CD4-positive, alpha-beta T cell treated with Interleukin-15 for 1 hour (primary cell): Measurements from ENCODE around the gene PDE4D.

Source experiments
- DNase-seq: peaks from one replicate; pipeline ENCODE4 v3.0.0-alpha.2; 2020

Gene PDE4D

DNA sequence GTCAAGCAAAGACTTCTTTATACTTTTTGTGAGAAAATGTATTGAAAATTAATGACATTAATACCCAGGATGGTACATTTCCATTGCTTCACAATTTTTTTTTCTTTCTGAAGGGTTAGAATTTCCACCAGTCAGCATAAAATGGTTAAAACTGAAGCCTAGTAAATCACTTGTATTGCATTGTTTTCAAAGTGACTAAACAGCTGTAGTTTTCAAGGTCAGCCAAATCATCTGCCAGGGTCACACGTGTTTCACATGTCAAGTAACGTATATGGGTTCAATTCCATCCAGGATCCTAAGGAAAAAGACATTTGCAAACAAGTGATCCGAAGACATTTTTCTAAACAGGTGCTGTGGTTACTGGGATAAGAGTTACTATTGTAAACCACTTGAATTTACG is 736.5 kb downstream of the PDE4D start:
- DNase-seq: no peak

DNA sequence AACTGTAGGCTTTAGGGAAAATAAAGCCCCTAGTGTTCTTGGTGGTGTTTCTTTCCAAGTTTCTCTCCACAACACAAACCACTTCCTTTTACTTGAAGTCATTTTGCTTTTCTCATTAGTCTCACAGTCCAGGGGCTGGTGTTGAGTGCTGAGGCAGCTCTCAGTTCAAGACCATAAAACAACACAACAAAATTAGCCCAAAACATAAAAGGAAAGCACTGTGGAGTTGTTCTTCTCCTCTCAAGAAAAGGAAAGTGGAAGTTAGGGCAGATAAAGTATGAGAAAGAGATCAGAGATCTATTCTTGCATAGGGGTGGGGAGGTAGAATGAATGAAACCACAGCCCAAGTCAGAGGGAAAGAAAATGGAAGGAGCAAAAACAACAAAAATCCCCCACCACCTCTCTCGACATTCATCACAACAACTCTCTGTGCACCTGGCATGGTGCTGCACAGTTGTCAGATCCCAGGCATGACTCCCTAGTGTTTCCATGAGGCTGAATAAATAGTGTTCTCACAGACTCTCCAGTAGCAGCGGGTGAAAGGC is 740.8 kb downstream of the PDE4D start:
- DNase-seq: no peak

DNA sequence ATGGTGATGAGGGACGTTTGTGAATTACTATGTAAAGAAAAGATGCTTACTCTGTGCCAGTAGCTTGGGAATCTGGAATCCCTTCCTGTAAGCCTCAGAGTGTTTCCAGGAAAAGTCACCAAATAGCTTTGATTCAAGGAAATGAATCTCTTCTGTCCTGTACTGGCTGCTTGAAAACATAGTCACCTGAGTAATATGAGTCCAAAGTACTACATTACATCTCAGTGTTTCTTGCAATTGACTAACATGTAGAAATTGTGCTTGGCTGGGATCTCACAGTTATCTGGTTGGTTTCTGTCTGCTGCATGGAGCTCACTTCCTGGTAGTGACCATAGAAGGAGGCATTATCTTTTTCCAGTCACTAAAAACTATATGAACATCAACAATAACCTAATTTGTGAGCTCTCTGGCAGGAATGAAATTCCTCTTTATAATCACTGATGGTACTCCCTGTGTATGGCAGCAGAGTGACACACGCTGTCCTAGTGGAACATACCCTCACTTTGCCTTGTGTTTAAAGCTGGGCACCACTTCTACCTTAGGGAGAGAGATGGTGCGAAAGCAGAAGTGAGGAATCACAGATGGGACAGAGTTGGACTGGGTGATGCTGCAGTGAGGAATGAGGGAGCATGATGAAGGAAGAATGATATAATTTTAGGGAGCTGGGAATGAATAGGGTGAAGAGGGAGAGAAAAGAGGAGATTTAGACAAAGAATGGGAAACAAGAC is 742.2 kb downstream of the PDE4D start:
- no peak for DNase-seq

DNA sequence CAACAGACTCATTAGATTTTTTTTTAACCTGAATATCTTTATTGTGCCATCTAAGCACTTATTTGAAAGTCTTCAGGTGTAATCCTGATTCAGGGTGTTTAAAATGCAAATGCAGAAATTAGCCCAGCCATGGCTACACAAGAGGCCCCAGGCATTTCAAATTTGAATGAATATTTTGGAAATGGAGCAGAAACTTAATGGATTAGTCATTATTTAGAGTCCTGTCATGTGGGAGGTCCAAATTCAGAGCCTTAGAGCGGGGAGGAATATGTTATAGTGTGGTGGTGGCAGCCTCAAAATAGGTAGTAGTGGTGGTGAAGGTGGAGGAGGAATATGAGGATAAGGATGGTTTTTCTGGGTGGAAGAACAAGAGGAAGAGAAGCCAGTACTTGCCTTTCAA is 743.7 kb downstream of the PDE4D start:
- DNase-seq: no peak

DNA sequence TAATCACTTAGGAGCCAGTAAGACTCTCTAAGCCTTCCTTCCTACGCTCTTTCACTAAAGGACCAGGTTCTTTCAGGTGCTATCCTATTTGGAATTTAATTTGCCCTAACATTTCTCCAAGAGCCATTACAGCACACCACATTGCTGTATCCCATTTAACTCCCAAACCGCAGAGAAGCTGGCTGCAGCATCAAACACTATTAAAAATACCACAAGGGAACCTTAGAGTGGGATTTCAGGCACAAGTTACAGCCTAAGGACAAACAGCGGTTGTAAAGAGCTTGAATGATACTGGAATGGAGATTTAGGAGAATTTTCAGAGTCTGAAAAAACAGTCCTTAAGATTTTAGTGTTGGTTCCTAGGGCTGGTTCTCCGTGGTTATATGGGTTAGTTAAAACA is 744.3 kb downstream of the PDE4D start:
- DNase-seq: no peak

DNA sequence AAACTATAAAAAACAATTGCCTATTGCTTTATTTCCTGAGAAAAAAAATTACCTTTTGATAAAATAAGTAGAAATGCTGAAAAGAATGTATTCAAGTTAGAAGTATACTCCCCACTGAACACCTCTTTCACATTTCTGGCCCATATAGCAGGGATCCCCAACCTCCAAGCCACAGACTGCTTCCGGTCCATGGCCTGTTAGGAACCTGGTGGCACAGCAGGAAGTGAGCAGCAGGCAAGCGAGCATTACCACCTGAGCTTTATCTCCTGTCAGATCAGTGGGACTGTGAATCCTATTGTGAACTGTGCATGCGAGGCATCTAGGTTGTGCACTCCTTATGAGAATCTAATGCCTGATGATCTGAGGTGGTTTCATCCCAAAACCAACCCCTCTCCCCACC is 746.8 kb downstream of the PDE4D start:
- DNase-seq: no peak

DNA sequence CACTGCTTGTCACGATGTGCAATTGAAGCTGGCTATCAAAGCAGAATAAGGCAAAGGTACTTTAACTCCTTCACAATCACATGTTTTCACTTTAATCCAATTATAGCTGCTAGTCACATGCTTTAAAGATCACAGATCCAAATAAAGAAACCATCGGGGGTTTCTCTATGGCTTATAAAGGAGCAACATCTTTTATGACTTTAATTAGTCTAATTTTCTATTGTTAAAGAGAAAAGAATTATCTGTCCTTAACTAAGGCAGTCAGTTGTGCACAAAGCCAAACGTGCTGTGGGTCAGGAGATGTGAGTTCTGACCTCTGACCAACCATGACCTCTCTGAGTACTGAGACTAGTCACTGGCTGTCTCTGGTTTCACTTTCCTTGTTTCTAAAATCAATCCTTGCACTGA is 749.6 kb downstream of the PDE4D start:
- DNase-seq: no peak

DNA sequence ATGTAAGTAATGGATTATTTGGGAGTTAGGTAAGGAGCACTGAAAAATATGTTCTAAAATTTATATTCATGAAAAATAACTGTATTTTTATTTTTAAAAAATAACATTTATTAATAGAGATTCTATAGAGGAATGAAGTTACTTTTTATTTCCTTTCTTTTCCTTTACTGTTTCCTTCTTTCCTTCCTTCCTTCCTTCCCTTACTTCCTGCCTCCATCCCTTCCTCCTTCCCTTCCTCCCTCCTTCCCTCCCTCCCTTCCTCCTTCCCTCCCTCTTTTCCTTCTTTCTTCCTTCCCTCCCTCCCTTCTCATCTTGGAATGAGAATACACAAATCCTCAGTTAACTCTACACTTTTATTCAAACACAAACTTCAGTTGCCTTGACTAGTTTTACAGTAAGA is 750.6 kb downstream of the PDE4D start:
- no peak for DNase-seq

DNA sequence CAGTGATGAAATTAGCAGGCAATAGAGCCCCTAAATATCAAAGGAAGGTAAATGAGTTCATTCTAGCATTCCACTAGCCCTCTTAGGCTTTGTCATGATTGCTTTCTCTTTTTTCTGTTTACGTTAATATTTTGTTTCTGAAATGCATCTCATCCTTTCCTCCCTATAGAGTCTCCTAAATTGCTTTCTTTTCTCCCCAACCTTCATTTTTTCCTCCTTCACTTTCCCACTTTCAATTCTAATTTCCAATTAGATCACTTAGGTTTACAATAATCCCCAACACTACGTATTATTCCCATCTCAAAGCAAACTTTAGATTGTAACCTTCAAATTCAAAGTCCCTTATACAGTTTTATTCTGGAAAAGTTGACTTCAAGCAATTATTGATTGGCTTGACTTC is 751.4 kb downstream of the PDE4D start:
- no peak for DNase-seq

DNA sequence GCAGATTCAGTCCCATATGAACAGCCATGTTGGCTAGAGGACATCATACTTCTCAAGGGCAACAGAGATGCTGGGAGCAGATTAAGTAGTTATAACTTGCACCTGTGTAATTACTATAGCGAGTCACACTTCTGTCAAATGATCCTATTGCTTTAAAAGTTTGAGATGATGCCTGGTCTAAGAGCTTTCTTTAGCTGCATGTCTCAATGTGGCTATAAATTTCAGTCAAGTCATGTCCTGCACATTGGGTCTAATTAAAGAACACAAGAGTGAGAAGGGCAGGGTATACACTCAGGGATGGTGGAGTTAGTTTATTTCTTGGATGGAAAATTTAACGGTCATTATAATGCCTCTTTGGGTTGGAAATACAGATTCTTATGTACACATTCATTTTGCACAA is 753.4 kb downstream of the PDE4D start:
- no peak for DNase-seq

DNA sequence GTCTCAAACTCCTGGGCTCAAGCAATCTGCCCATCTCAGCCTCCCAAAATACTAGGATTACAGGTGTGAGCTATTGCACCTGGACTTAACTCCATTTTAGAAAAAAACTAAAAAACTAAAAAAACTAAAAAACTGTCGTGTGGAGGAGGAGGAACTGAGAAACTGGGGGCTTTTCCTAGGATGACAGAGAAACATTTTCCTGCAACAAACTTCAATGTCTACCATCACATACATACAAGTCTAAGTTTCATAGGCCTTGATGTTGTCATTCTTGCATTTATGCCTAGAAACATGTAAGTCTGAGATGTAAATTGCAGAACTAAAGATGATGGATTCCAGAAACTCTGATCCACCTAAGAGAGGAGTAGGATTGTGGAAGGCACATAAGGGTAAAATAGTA is 753.8 kb downstream of the PDE4D start:
- no peak for DNase-seq

DNA sequence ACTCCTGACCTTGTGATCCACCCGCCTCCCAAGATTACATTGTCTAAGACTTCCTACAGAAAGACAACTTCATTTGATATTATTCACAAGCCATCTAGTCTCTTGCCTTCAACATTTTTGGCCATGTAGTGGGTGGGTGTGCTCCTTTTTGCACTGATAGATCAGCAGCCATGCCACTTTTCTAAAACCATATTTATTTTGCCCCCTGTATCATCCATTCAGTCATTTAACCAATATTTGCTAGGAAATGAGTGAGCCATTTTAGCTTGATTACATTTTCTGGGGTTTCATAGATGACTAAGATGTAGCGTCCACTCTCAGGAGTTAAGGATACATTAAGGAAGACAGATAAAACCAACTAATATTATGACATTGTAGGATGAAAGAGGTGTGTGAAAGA is 755.0 kb downstream of the PDE4D start:
- DNase-seq: no peak

DNA sequence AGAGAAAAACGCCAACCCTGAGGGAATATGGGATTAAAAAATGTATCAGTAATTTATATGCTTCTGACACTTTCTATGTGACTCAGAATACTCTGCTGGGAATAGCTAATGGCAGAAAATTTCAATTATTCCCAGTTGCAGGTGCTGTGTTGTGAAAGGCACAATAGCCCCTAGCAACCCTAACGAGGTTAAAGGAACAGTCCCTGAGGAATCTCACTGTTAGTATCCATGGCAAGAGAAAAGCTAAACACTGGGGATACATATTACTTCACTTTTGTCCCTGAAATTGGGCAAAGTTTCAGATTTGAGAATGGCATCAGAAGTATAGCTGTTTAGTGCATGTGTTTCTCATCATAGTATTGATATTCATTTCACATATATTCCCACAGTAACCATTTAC is 755.7 kb downstream of the PDE4D start:
- DNase-seq: no peak

DNA sequence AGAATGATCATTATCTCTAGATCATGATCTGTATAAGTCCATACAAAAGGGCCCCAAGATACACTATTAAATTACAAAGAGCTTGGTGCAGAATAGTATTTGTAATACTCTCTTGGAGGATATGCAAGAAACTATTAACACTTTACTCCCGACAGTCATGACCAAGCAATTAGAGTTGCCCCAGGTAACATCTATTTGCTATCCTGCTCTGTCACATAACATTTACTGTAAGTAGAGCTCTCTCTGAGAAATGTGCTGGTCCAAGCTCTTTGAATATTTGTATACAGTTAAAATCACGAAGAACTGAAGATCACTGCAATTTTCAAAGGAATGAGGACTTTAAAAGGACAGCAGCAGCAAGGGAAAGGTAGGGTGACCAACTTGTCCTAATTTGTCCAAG is 757.0 kb downstream of the PDE4D start:
- no peak for DNase-seq

DNA sequence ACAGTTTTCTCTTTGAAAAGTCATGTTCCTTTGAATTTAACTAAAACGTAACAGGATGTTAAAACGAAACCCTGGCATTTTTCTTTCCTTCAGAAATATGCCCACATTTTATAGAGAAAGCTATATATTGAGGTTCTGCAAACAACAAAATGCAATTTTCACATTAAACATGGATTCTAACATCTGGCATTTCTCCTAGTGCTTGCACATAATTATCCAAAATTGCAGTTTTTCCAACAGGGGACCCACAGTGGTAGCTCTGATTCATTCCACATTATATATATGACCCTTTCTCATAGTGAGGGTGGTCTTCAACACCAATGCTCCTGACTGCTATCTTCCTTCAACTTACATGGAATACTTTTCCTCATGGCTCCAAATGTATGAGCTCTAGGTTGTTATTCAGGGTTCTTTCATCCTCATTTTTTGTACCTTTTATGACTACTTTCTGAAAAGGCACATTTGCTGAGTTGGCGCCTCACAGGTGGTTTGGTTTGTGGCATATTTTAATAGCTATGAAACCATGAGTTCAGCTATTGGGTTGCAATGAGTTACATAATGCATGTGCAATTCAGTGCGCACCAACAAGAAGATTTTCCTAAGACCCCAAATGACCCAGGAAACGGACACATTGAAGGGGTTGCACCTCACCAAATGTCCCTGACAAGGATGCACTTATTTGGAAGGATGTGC is 758.9 kb downstream of the PDE4D start:
- DNase-seq: no peak

DNA sequence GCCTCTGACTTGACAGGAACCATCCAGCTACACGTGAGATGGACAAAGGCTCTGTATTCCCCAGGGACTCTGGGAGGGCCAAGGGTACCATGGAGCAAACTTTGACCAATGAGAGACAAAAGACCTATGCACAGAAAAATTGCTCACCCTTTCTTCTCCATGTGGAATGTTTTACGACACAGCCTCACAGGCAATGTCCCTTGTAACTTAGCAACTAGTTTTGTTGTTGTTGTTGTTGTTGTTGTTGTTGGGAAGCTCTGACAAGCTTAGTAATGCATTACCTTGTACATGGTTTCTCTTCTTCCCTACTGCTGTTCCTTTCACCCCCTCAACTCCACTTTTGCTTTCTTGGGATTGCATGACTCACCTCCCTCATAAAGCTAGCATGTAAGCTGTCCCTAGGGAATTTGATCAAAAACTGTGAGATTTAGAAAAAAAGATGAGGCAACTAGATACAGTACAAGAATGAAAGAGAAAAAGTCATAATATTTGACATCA is 759.7 kb downstream of the PDE4D start:
- DNase-seq: no peak

DNA sequence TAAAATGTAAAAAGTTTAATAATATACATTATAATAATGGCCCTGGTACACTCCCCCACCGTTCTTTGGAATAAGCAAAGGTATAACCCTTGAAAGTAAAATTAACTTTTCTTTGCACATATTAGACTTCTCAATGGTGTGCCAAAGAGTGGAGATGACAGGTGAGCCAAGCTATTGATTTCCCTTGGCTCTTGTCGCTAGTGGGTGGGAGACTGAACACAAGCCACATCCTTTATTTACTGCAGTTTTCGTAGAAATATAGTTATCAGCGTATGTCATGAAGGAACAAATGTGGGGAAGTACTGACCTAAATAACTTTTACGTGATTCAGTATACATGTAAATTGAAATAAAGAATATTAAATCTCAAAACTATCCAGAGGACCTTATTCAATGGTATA is 761.4 kb downstream of the PDE4D start:
- DNase-seq: peak; percentile 44

DNA sequence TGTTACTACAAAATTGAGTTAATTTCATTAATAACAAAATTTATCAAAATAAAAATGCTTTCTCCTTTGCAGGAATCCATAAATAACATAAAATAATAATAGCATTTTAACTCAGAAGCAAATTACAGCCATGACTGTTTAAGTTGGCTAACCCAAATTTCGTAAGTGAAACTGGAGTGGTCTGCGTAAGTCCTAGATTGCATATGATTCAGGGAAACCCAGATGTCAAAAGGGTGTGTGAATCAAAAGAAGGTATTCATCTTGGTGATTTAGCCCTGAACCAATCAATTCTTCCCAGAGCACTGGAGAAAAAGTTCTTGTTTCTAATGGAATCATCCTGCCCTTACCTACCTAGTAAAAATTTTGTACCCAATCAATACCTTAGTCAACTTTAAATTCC is 763.1 kb downstream of the PDE4D start:
- DNase-seq: no peak

DNA sequence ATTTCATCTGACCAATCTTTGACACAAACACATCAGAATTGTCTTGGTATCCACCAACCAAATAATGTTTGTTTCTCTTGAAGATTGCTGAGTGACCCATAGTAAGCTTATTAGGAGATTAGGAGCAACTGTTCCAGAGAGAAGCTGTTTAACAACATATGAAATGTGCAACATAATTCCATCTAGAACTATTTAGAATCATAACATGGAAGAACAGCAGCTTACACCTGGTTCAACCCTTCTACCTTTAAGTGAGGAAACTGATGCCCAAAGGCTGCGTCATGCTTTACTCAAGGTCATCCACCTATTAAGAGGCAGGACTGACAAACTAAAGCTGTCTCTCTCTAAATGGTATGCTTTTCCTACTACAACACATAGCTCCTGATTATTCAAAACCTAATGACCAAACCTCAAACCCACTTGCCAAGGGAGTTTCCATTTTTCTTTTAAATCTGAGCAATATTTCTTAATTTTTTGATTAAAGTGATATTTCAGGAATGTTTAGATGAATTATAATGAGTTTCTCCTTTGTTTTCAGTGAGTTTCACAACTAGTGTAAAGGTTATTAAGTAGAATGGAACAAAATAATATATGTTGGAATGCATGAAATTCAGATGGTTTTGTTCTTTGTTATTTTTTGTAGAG is 764.8 kb downstream of the PDE4D start:
- DNase-seq: no peak

DNA sequence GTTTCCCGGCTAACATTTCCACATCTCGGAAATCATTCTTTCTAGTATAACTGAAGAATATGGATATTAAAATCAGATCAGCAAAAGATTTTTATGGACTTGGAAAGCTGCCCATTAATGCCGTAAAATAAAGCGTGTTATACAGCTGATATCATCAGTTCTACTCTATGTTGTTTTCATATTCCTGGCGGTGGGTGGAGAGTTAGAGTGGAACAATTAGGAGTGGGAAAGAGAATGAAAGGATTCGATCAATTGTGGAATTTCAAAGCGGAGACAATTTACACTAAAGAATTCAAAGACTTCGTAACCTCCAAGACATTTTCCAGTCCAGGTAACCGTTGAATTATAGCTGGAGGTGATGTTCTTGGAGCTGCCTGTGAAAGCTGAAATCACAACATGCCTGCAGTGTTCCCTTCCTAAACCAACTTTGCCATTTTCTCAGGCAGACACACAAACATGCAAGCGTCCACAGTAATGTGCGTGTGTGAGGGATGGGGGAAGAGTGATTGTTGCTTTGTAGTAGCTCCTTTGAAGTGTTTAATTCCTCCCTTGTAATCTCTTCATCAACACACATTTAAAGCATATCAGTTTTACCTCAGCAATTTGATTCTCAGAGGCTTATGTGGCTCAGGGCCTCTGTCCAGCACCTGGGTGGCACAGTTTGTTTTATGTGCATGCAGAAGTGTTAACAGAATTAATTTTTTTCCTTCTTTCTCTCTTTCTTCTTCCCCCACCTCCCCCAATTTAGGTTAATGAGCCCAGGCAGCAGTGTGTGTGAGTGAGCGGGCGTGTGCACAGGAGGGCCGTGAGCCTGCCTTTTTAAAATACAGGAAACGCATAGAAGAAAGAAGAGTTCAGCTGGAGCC is 766.6 kb downstream of the PDE4D start:
- DNase-seq: peak; percentile 24

DNA sequence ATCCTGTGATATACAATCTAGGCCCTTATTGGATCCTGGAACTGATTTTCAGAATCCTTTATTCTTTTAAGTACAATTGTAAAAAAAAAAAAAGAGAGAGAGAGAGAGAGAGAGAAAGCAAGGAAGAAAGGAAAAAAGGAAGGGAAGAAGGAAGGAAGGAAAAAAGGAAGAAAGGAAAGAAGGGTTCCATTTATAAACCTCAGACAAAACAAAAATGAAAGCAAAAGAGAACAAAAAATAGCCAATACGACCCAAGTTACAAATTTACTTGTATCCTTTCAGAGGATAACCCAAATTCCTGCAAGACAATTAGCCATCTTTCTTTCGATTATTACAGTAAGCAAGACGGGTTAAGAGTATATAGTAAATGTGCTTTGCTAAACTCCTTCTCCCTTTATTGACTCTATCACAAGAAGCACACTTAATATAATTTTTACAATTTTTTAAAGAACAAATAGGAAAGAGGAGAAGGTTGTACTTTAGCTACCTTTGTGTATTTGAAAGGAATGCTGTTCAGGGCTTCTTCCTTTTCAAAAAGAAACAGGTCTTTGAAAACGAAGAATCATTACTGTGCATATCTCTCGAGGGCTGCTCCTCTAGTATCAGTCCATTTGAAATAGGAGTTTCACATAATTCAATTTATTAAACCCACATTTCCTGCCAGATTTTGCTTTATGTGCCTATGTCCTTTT is 767.4 kb downstream of the PDE4D start:
- DNase-seq: no peak
